ENCODE results near the gene PRDM15.

DNA sequence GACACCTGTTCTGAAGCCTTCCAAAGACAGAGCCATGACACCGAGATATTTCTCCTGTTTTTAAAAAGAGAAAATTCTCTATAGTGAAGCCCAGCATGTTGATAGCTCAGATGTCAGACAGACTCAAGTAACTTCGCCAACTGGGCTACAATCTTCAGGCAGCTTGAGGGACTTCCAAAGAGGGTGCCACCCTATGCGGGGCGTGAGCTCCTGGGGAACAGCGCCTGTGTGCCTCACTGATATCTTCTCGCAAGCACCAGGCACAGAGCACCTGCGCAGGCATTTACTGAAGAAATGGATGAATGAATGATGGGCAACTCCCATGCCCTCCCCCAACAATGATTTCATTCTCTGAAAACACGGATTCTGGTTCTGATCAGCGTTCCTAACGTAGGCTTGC lies 129.9 kb downstream of the PRDM15 start:
- TF ChIP-seq, protein P1, sequence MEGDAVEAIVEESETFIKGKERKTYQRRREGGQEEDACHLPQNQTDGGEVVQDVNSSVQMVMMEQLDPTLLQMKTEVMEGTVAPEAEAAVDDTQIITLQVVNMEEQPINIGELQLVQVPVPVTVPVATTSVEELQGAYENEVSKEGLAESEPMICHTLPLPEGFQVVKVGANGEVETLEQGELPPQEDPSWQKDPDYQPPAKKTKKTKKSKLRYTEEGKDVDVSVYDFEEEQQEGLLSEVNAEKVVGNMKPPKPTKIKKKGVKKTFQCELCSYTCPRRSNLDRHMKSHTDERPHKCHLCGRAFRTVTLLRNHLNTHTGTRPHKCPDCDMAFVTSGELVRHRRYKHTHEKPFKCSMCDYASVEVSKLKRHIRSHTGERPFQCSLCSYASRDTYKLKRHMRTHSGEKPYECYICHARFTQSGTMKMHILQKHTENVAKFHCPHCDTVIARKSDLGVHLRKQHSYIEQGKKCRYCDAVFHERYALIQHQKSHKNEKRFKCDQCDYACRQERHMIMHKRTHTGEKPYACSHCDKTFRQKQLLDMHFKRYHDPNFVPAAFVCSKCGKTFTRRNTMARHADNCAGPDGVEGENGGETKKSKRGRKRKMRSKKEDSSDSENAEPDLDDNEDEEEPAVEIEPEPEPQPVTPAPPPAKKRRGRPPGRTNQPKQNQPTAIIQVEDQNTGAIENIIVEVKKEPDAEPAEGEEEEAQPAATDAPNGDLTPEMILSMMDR (IDR thresholded peaks at IDR 0.05): no peak
- no peak for TF ChIP-seq POLR2A (IDR thresholded peaks at IDR 0.05)

Data from stomach (tissue), 4 donors.